Mucosa of stomach (tissue), 1 donor: ENCODE results near the gene CAMK1.
"Not testable (repeated sequence)": the region's sequence is repeated elsewhere in the genome, so short reads cannot be mapped to it uniquely, and the experiment has no call there.

Experiments used
- H3K27me3 ChIP-seq: one replicate; pipeline ENCODE4 v1.7.0; 2013; ENCODE audit warnings: mild to moderate bottlenecking, low read length; ENCODE audit not compliant: control insufficient read depth, insufficient read depth
- H3K36me3 ChIP-seq: one replicate; pipeline ENCODE4 v1.7.0; 2013; ENCODE audit warnings: low read length; ENCODE audit not compliant: control insufficient read depth, insufficient read depth
- H3K4me1 ChIP-seq: one replicate; pipeline ENCODE4 v1.7.0; 2013; ENCODE audit warnings: mild to moderate bottlenecking, low read length; ENCODE audit not compliant: control insufficient read depth, insufficient read depth
- H3K4me3 ChIP-seq: one replicate; pipeline ENCODE4 v1.7.0; 2013; ENCODE audit warnings: low read length
- H3K9ac ChIP-seq: one replicate; pipeline ENCODE4 v1.7.0; 2013; ENCODE audit warnings: mild to moderate bottlenecking, low read length, moderate library complexity
- H3K9me3 ChIP-seq: one replicate; pipeline ENCODE4 v1.7.0; 2013; ENCODE audit warnings: mild to moderate bottlenecking, low read length, moderate library complexity; ENCODE audit not compliant: control insufficient read depth
- donor health status: Pancreatic carcinoma.

The CAMK1 gene

DNA sequence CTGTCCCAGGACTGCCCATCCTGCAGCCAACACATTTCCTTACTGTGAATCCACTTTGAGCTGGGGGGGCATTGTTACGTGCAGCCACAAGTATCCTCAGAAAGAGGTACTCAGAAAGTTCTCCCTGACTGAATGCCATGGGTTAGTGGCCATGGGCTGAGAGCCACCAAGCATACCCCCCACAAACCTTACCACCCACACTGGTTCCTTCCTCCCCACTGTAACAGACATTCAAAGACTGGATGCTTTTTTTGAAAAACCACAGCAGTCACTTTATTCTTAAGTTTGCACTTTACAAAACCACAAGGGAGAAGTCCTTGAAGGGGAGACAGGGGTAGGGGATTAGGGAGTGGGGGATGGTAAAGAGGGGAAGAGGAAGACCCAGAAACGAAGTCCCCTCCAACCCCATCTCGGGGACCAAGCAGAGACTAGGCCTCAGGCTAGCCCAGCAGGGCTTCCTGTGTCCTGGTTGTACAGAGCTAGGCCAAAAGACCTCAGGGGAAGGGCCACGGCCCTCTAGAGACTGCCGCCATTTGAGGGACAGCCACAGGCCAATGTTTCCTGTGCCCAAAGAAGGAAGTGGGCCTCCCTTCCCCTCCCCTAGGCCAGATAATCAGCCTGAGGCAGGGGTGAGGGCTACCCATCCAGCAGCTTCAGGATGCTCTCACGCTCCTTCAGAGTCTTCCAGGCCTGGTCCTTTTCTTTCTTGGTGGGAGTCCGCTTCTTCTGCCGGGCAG, 10.1 kb upstream of the CAMK1 start:
- H3K4me3 ChIP-seq, result no peak overlapping the region
- peaks cover 6% of the 10 kb centered on the region for H3K36me3 ChIP-seq
- H3K9ac ChIP-seq, result no peak overlapping the region
- H3K4me1 ChIP-seq, result no peaks in the 10 kb centered on the region
- no peaks in the 10 kb centered on the region for H3K9me3 ChIP-seq
- H3K27me3 ChIP-seq, result no peaks in the 10 kb centered on the region

- Histone ChIP-seq H3K9me3 (no peaks in the 10 kb centered on the region), H3K9ac (no peak overlapping the region), H3K4me1 (no peaks in the 10 kb centered on the region), H3K27me3 (no peaks in the 10 kb centered on the region), H3K4me3 (no peak overlapping the region), H3K36me3 (peaks cover 6% of the 10 kb centered on the region)
Observed at GRCh38 chr3:9779075-9779593, 9.4 kb upstream of the CAMK1 start.

- Histone ChIP-seq H3K9me3 (no peaks in the 10 kb centered on the region), H3K4me3 (no peak overlapping the region), H3K4me1 (no peaks in the 10 kb centered on the region), H3K9ac (no peak overlapping the region), H3K27me3 (no peaks in the 10 kb centered on the region), H3K36me3 (peaks cover 6% of the 10 kb centered on the region)
Observed at GRCh38 chr3:9778143-9779074, 8.7 kb upstream of the CAMK1 start.

- H3K9ac ChIP-seq, result no peak overlapping the region
- H3K4me1 ChIP-seq, result no peaks in the 10 kb centered on the region
- no peaks in the 10 kb centered on the region for H3K27me3 ChIP-seq
- H3K9me3 ChIP-seq, result no peaks in the 10 kb centered on the region
- peaks cover 6% of the 10 kb centered on the region for H3K36me3 ChIP-seq
- H3K4me3 ChIP-seq, result no peak overlapping the region
Observed at GRCh38 chr3:9777694-9778021, 7.9 kb upstream of the CAMK1 start.

GRCh38 chr3:9776896-9777693, 7.3 kb upstream of the CAMK1 start:
- Histone ChIP-seq H3K4me1 (no peaks in the 10 kb centered on the region), H3K27me3 (no peaks in the 10 kb centered on the region), H3K9me3 (no peaks in the 10 kb centered on the region), H3K36me3 (peaks cover 2% of the 10 kb centered on the region), H3K4me3 (no peak overlapping the region), H3K9ac (no peak overlapping the region)

- H3K4me3 ChIP-seq, H3K9me3 ChIP-seq, H3K36me3 ChIP-seq, H3K27me3 ChIP-seq, H3K9ac ChIP-seq: not testable (repeated sequence)
- H3K4me1 ChIP-seq, result peaks cover 36% of the 10 kb centered on the region
Observed at GRCh38 chr3:9771007-9771406, 1.3 kb upstream of the CAMK1 start.

DNA sequence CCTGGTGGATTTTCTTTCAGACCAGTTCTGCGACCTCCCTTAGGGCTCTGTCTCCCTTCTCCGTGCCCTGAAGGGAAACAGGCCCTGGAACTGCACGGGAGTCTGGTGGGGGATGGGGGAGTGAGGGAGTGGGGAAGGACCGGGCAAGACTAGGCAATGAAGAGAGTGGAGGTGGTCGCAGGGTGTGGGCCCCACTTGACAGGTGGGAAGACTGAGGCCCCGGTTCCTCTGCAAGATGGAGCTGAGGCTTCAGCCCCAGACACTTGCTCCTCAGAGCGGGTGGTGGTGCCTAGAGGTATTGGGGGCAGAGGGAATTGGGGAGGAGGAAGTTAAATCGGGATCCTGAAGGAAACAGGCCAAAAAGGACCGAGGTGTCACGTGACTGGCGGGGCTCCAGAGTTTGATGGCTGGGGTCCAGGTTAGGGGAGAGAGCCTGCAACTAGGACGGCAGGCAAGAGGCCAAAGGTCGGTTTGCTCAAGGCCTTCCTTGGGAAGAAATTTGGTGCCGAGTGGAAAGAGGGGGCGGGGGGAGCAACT, 597 bp upstream of the CAMK1 start:
- H3K4me1 ChIP-seq, result peaks cover 36% of the 10 kb centered on the region
- H3K27me3 ChIP-seq, result no peaks in the 10 kb centered on the region
- H3K4me3 ChIP-seq, result peak overlapping the region; percentile 87
- no peaks in the 10 kb centered on the region for H3K36me3 ChIP-seq
- H3K9ac ChIP-seq, result peak overlapping the region; percentile 81
- H3K9me3 ChIP-seq, result no peaks in the 10 kb centered on the region

GRCh38 chr3:9769012-9769411, 735 bp downstream of the CAMK1 start:
- Histone ChIP-seq H3K9me3 (no peaks in the 10 kb centered on the region), H3K4me1 (peaks cover 36% of the 10 kb centered on the region), H3K4me3 (peak overlapping the region; percentile 87), H3K9ac (peak overlapping the region; percentile 81), H3K36me3 (no peaks in the 10 kb centered on the region), H3K27me3 (no peaks in the 10 kb centered on the region)

- Histone ChIP-seq H3K4me3 (no peak overlapping the region), H3K9me3 (no peaks in the 10 kb centered on the region), H3K27me3 (no peaks in the 10 kb centered on the region), H3K9ac (no peak overlapping the region), H3K36me3 (no peaks in the 10 kb centered on the region), H3K4me1 (peaks cover 36% of the 10 kb centered on the region)
Observed at GRCh38 chr3:9768141-9768775, 1.5 kb downstream of the CAMK1 start.

GRCh38 chr3:9767418-9767817, 2.3 kb downstream of the CAMK1 start:
- H3K9ac ChIP-seq, result no peak overlapping the region
- no peaks in the 10 kb centered on the region for H3K27me3 ChIP-seq
- peaks cover 36% of the 10 kb centered on the region for H3K4me1 ChIP-seq
- no peaks in the 10 kb centered on the region for H3K36me3 ChIP-seq
- no peaks in the 10 kb centered on the region for H3K9me3 ChIP-seq
- no peak overlapping the region for H3K4me3 ChIP-seq

DNA sequence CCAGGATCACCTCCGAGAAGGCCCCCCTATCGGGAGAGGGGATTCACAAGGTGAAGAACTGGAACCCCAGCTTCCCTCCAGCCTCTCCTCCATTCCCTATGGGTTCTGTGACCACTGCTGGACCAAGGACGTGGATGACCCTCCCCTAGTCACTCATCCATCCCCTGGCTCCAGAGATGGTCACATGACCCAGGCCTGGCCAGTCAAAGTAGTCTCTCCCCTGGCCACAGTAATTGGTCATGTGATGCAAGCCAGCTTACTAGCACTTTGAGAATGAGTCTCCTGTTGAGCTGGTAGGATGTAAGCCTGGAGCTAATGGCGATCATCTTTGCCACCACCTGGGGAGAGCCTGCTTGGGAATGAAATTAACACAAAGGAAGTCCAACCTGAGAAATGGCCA, 3.9 kb downstream of the CAMK1 start:
- no peak overlapping the region for H3K4me3 ChIP-seq

More for the DNA sequence above, 3.9 kb downstream of the CAMK1 start:
- Histone ChIP-seq H3K4me1 (peaks cover 36% of the 10 kb centered on the region), H3K27me3 (no peaks in the 10 kb centered on the region), H3K9me3 (no peaks in the 10 kb centered on the region), H3K36me3 (no peaks in the 10 kb centered on the region), H3K9ac (no peak overlapping the region)
